NCI-H524 (cell line): ENCODE measurements around the gene TBC1D2B.
A peak's percentile ranks its signal among the peaks of the same experiment; 100 is the strongest.

ENCODE experiments used
- DNase-seq, 2 experiments: peaks; one replicate each; lab custom pipeline; 2025; lab: John Stamatoyannopoulos, UW

The TBC1D2B gene

GRCh38 chr15:78077053-78077870 is at the start of gene TBC1D2B:
TSS of gene TBC1D2B (minus strand) at chr15:78077711. CDS start at chr15:78077652, 59 bp downstream.
- DNase-seq = peak; percentile 30 to 66

- no peak for DNase-seq
Observed at GRCh38 chr15:78125267-78125666, 47.8 kb upstream of the TBC1D2B start.

GRCh38 chr15:78120523-78120922 is 43.0 kb upstream of the TBC1D2B start:
- DNase-seq = peak; percentile 96 to 98

GRCh38 chr15:78112551-78112950 is 35.0 kb upstream of the TBC1D2B start:
- DNase-seq = no peak

GRCh38 chr15:78111788-78112187 is 34.3 kb upstream of the TBC1D2B start:
- no peak for DNase-seq

- DNase-seq = no peak
Observed at GRCh38 chr15:78110916-78111475, 33.5 kb upstream of the TBC1D2B start.

- no peak for DNase-seq
Observed at GRCh38 chr15:78110096-78110495, 32.6 kb upstream of the TBC1D2B start.

- no peak for DNase-seq
Observed at GRCh38 chr15:78109156-78109555, 31.6 kb upstream of the TBC1D2B start.

- DNase-seq = peak; percentile 87 to 94
Observed at GRCh38 chr15:78108300-78109084, 31.0 kb upstream of the TBC1D2B start.

- no peak for DNase-seq
Observed at GRCh38 chr15:78107471-78107870, 30.0 kb upstream of the TBC1D2B start.

GRCh38 chr15:78105476-78106241 is 28.1 kb upstream of the TBC1D2B start:
- no peak for DNase-seq

GRCh38 chr15:78104566-78105475 is 27.3 kb upstream of the TBC1D2B start:
- DNase-seq = no peak

GRCh38 chr15:78104119-78104479 is 26.6 kb upstream of the TBC1D2B start:
- no peak for DNase-seq

- no peak for DNase-seq
Observed at GRCh38 chr15:78103406-78104118, 26.1 kb upstream of the TBC1D2B start.

- peak in 1 of 2 experiments; percentile 15 for DNase-seq
Observed at GRCh38 chr15:78102741-78103140, 25.2 kb upstream of the TBC1D2B start.

GRCh38 chr15:78102211-78102610 is 24.7 kb upstream of the TBC1D2B start:
- DNase-seq = no peak

- no peak for DNase-seq
Observed at GRCh38 chr15:78101423-78102105, 24.1 kb upstream of the TBC1D2B start.

GRCh38 chr15:78100886-78101285 is 23.4 kb upstream of the TBC1D2B start:
- no peak for DNase-seq

GRCh38 chr15:78098131-78098755 is 20.7 kb upstream of the TBC1D2B start:
- DNase-seq = no peak
